Measurements from ENCODE around the gene PNPO. TPM values are rescaled to one million over a fixed set of nuclear protein-coding genes. Genes with fewer than 3 reads are reported as not detected.

The PNPO gene
- total RNA-seq, 1 experiment from 2014 or later: 57.5 TPM

GRCh38 chr17:47913050-47913449 is 28.3 kb upstream of the PNPO start:
- H3K9me2 ChIP-seq (replicated peaks; ENCODE audit: low read length): no peaks in the 10 kb centered on the region
- ChIA-PET CTCF (no interaction called here), POLR2A (ENCODE audit: unreplicated experiment) (no interaction called here)
- no peak overlapping the region for H3K4me3 ChIP-seq (ENCODE audit: low read length)
- intact Hi-C loops (cut with micrococcal nuclease): no loop called here
- peaks cover 3% of the 10 kb centered on the region; the same call in 1 of the 2 replicates for H3K36me3 ChIP-seq (ENCODE audit: low read depth, low read length)
- no peak overlapping the region for H3K9ac ChIP-seq (ENCODE audit: low read length)
- no peak overlapping the region for H2AFZ ChIP-seq (ENCODE audit: low read length)
- H3K9me3 ChIP-seq (ENCODE audit: low read length): no peaks in the 10 kb centered on the region
- H3K27me3 ChIP-seq (ENCODE audit: low read length): no peaks in the 10 kb centered on the region
- H3F3A ChIP-seq (ENCODE audit: low read length, unreplicated experiment): no peaks in the 10 kb centered on the region
- H3K27ac ChIP-seq (ENCODE audit: low read length): no peak overlapping the region
- no TSS peak for BruUV-seq (replicated peaks)
- H3K4me1 ChIP-seq (ENCODE audit: insufficient read depth, low read length): no peaks in the 10 kb centered on the region
- no peaks in the 10 kb centered on the region for H3K79me2 ChIP-seq (ENCODE audit: low read length)
- DNase-seq: no peak
- no peak for ATAC-seq
- no peak overlapping the region for H3K4me2 ChIP-seq (ENCODE audit: low read length)
- TF ChIP-seq EZH2 (IDR thresholded peaks at IDR 0.05; ENCODE audit: low read length, unreplicated experiment) (no peak), EZH2phosphoT487 (IDR thresholded peaks at IDR 0.05; ENCODE audit: borderline replicate concordance, low read length) (no peak), CTCF (conservative IDR thresholded peaks at IDR 0.05; ENCODE audit: low read depth, low read length) (no peak)
- no peaks in the 10 kb centered on the region for H4K20me1 ChIP-seq (ENCODE audit: low read length)

- Histone ChIP-seq H3K9ac (ENCODE audit: low read length) (no peak overlapping the region), H3K9me3 (ENCODE audit: low read length) (no peaks in the 10 kb centered on the region), H3K36me3 (ENCODE audit: low read depth, low read length) (peaks cover 3% of the 10 kb centered on the region; the same call in 1 of the 2 replicates), H3K27ac (ENCODE audit: low read length) (no peak overlapping the region), H4K20me1 (ENCODE audit: low read length) (no peaks in the 10 kb centered on the region), H3K9me2 (replicated peaks; ENCODE audit: low read length) (no peaks in the 10 kb centered on the region), H2AFZ (ENCODE audit: low read length) (no peak overlapping the region), H3K79me2 (ENCODE audit: low read length) (no peaks in the 10 kb centered on the region), H3K4me2 (ENCODE audit: low read length) (no peak overlapping the region), H3K4me3 (ENCODE audit: low read length) (no peak overlapping the region), H3K27me3 (ENCODE audit: low read length) (no peaks in the 10 kb centered on the region), H3K4me1 (ENCODE audit: insufficient read depth, low read length) (no peaks in the 10 kb centered on the region), H3F3A (ENCODE audit: low read length, unreplicated experiment) (no peaks in the 10 kb centered on the region)
- ChIA-PET POLR2A (ENCODE audit: unreplicated experiment) (no interaction called here), CTCF (no interaction called here)
- ATAC-seq (no peak), DNase-seq (no peak)
- no TSS peak for BruUV-seq (replicated peaks)
- intact Hi-C loops (cut with micrococcal nuclease): no loop called here
- TF ChIP-seq CTCF (conservative IDR thresholded peaks at IDR 0.05; ENCODE audit: low read depth, low read length) (no peak), EZH2 (IDR thresholded peaks at IDR 0.05; ENCODE audit: low read length, unreplicated experiment) (no peak)
These were observed 26.9 kb upstream of the PNPO start for GRCh38 chr17:47914306-47914948.

GRCh38 chr17:47915776-47916398 is 25.5 kb upstream of the PNPO start:
- H3K9ac ChIP-seq (ENCODE audit: low read length): no peak overlapping the region
- H3F3A ChIP-seq (ENCODE audit: low read length, unreplicated experiment): no peaks in the 10 kb centered on the region
- H2AFZ ChIP-seq (ENCODE audit: low read length): no peak overlapping the region
- ATAC-seq (no peak), DNase-seq (no peak)
- TF ChIP-seq EZH2 (IDR thresholded peaks at IDR 0.05; ENCODE audit: low read length, unreplicated experiment): no peak
- TF ChIP-seq CTCF (conservative IDR thresholded peaks at IDR 0.05; ENCODE audit: low read depth, low read length): no peak
- no peak for TF ChIP-seq EZH2phosphoT487 (IDR thresholded peaks at IDR 0.05; ENCODE audit: borderline replicate concordance, low read length)
- H4K20me1 ChIP-seq (ENCODE audit: low read length): no peaks in the 10 kb centered on the region
- H3K79me2 ChIP-seq (ENCODE audit: low read length): no peaks in the 10 kb centered on the region
- POLR2A ChIA-PET (ENCODE audit: unreplicated experiment): no interaction called here
- H3K4me1 ChIP-seq (ENCODE audit: insufficient read depth, low read length): no peaks in the 10 kb centered on the region
- no peaks in the 10 kb centered on the region for H3K27me3 ChIP-seq (ENCODE audit: low read length)
- H3K4me3 ChIP-seq (ENCODE audit: low read length): no peak overlapping the region
- H3K36me3 ChIP-seq (ENCODE audit: low read depth, low read length): peaks cover 3% of the 10 kb centered on the region; the same call in 1 of the 2 replicates
- H3K9me2 ChIP-seq (replicated peaks; ENCODE audit: low read length): no peaks in the 10 kb centered on the region
- no peaks in the 10 kb centered on the region for H3K9me3 ChIP-seq (ENCODE audit: low read length)
- intact Hi-C loops (cut with micrococcal nuclease): no loop called here
- BruUV-seq (replicated peaks): no TSS peak
- no peak overlapping the region for H3K27ac ChIP-seq (ENCODE audit: low read length)
- CTCF ChIA-PET: no interaction called here
- H3K4me2 ChIP-seq (ENCODE audit: low read length): no peak overlapping the region

All from PC-3 (cell line).